HG03066 (cell line): Measurements from ENCODE around the gene C9orf152.
"Not testable (repeated sequence)": the region's sequence is repeated elsewhere in the genome, so short reads cannot be mapped to it uniquely, and the experiment has no call there.

ENCODE experiments used
- ATAC-seq: cut with Tn5 transposase; IDR thresholded peaks from one replicate; pipeline ENCODE4 v1.9.1; 2021; ENCODE audit warnings: low read depth; ENCODE audit not compliant: unreplicated experiment

C9orf152 gene

GRCh38 chr9:110217656-110218099 lies 9.7 kb upstream of the C9orf152 start:
- ATAC-seq: no peak

GRCh38 chr9:110214586-110215355 lies 6.8 kb upstream of the C9orf152 start:
- no peak for ATAC-seq

- ATAC-seq: no peak
Observed at GRCh38 chr9:110214090-110214489, 6.1 kb upstream of the C9orf152 start.

- no peak for ATAC-seq
Observed at GRCh38 chr9:110213413-110214044, 5.6 kb upstream of the C9orf152 start.

GRCh38 chr9:110207071-110207641 lies 803 bp downstream of the C9orf152 start:
- no peak for ATAC-seq

- ATAC-seq: no peak
Observed at GRCh38 chr9:110206389-110206788, 1.6 kb downstream of the C9orf152 start.

- ATAC-seq: not testable (repeated sequence)
Observed at GRCh38 chr9:110205612-110206011, 2.3 kb downstream of the C9orf152 start.

GRCh38 chr9:110202232-110202631 lies 5.7 kb downstream of the C9orf152 start:
- ATAC-seq: no peak

GRCh38 chr9:110199643-110200042 lies 8.3 kb downstream of the C9orf152 start:
- no peak for ATAC-seq

- no peak for ATAC-seq
Observed at GRCh38 chr9:110198357-110198756, 9.6 kb downstream of the C9orf152 start.

GRCh38 chr9:110197330-110198187 lies 10.4 kb downstream of the C9orf152 start:
- ATAC-seq: no peak

- not testable (repeated sequence) for ATAC-seq
Observed at GRCh38 chr9:110196084-110196499, 11.9 kb downstream of the C9orf152 start.

GRCh38 chr9:110192531-110193261 lies 15.3 kb downstream of the C9orf152 start:
- no peak for ATAC-seq

- no peak for ATAC-seq
Observed at GRCh38 chr9:110191615-110192014, 16.3 kb downstream of the C9orf152 start.

GRCh38 chr9:110189559-110190320 lies 18.2 kb downstream of the C9orf152 start:
- no peak for ATAC-seq

GRCh38 chr9:110188991-110189390 lies 19.0 kb downstream of the C9orf152 start:
- no peak for ATAC-seq

- no peak for ATAC-seq
Observed at GRCh38 chr9:110188101-110188500, 19.9 kb downstream of the C9orf152 start.

- ATAC-seq: no peak
Observed at GRCh38 chr9:110187126-110187525, 20.8 kb downstream of the C9orf152 start.

- no peak for ATAC-seq
Observed at GRCh38 chr9:110186254-110186653, 21.7 kb downstream of the C9orf152 start.
